ENCODE data around the gene NPTX1.
A peak's percentile ranks its signal among the peaks of the same experiment; 100 is the strongest.

The NPTX1 gene

DNA sequence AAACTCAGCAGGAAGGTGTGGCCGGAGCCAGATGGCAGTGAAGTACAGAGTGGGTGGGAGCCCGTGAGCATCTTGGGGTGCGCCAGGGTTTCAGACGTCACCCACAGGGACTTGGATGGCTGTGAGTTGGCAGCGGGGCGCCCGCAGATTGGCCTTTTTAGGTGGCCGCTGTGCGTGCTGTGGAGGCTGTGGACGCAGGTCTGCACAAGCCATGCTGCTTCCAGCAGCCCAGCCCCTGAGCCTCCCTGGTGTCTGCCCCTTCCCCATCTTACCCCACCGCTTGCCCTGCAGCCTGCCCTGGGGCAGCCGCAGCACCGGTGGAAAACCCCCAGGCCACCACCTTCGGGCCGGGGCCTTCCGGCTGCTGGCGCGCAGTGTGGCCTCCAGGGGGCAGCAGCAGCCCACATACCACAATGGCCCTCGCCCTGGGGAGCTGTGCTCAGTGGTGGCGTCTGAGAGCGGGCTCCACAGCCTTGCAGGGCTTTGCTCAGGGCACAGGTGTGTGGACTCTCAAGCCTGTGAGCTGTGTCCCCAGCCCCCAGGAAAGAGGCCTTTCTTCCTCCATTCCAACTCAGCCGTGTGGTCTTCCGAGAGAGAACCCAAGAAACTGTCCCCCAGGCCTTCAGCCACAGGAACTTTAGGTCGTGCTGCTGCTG is 49.6 kb downstream of the NPTX1 start:
- DNase-seq (ENCODE audit: low read depth), result peak; percentile 79

DNA sequence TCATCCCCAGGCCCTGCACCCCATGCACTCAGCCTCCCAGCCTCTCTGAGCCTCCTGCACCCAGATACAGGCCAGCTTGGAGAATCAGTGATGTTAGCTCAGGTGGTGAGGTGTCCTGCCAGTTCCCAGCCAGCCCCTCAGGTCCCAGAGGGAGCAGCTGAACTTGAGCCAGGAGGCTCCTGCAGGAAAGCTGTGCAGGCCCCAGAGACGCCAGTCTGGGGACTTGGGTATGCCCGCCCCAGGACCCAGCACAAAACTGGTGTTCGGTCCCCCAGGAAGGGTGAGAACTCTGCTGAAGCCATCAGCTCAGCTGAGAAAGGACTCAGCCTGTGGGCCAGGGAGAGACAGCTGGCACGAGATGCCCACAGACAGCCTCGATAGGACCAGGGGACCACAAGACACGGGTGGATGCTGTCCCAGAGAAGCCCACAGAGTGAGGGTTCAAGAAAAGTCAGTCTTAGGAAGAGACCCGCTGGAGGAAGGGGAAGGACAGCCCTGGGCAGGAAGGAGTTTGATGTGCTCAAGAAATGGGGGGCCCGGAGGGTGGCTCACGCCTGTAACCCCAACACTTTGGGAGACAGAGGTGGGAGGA is 50.5 kb downstream of the NPTX1 start:
- DNase-seq (ENCODE audit: low read depth), result no peak

DNA sequence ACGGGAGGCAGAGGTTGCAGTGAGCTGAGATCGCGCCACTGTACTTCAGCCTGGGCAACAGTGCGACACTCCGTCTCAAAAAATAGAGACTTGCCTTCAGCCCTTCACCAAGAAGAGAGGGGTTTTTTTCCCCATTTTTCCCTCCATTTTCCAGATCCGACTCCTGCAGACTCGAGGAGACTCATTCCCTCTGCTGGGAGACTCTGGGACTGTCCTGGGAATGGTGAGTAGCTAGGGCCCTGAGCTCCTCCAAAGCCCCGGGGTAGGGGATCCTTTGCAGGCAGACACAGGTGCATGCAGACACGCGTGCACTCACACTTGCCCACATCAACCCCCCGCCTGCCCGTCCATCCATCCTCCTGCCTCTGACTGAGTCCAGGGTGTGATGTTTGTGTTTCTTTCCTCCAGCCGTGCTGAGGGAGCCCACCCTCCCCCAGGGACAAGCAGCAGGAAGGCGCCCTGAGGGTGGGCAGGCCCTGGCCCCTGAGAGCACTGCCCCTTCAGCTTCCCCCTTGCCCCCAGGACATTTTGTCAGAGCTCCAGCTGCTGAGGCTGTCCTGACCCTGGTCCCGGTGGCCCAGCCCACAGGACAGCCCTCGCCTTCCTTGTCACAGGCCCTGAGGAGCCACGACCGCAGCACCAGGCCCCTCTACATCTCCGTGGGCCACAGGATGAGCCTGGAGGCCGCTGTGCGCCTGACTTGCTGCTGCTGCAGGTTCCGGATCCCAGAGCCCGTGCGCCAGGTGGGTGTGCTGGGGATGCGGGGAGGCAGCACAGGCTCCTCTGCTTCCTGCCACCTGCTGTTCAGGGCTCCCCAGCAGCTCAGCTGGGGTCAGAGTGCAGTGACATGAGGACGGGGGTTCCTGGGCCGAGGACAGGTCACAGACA is 51.3 kb downstream of the NPTX1 start:
- peak; percentile 41 for DNase-seq (ENCODE audit: low read depth)

DNA sequence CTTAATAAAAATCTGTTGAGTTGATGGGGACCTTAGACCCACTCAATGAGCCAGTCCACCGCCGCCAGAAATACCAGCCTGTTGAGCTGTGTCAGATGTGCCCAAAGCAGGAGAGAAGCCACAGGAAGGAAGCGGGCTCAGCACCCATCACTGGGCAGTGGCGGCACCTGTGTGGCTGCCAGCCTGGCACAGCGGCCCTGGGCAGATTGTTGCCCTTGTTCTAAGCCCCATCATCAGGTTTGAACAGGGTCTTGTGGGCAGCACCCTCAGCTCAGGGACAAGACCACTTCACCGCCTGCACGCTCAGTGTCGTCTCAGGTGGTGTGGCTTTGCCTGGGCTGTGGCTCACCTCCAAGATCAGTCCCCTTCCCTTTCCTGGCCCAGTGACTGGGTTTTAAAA is 52.1 kb downstream of the NPTX1 start:
- no peak for DNase-seq (ENCODE audit: low read depth)

DNA sequence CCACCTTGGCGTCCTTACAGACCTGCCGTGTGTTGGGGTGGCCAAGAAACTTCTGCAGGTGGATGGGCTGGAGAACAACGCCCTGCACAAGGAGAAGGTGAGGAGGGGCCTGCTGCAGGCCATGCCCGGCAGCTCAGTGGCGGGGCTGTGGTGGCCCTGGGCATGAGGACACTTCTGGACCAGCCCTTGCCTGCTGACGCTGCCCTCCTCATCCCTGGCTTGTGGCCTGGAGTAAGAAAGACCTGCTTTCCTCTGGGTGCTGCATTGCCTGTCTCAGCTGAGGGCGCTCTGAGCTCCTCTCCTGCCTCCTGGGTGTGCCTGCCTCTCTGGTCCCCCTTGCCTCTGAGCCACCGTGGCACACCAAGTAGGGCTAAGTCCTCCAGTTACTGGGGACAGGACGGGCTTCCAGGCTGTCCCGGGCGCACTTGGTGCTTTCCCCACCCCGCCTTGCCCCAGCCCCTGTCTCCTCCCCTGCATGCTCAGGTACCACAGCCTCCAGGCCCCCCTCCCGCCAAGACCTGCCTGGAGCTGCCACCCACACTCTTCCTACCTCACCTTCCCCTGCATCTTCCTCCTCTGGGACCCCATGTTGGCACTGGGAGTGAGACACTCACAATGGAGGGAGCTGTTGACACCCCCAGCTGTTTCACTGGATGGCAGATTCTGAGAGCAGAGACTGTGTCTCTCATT is 52.7 kb downstream of the NPTX1 start:
- DNase-seq (ENCODE audit: low read depth), result no peak

DNA sequence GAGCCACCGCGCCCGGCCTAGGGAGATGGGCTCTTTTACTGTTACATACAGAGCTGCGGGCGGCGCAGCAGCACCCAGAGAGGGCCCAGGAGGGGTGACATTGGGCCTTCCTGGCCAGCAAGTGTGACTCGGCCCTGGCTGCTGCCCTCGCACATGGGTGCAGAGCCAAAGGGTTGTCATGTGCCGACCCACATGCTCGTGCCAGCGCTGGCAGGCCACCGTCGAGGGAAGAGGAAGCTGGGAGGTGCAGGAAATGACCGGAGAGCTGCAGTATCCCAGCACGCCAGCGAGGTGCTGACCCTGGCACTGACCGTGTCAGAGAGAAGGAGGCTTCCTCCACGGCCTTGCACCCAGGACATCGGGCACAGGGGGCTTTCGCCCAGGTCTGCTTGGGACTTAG is 53.4 kb downstream of the NPTX1 start:
- DNase-seq (ENCODE audit: low read depth), result no peak

DNA sequence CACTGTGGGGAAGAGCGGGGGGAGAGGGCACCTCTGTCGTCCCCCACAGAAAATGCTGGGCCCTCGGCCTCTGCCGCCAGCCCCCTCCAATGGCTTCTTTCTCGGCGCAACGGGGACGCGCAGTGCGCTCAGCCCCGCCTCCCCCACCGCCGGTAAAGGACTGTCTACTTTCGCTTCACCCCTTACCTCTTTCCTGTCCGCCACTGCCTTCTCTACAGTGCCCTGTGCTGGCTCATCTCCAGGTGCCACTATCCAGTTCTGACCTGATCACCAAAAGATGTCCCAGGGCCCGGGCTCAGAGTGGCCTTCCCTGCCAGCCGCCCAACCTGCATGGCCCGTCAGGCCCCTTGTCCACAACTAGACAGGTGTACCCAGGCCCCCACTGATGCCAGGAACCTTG is 54.1 kb downstream of the NPTX1 start:
- DNase-seq (ENCODE audit: low read depth), result no peak

DNA sequence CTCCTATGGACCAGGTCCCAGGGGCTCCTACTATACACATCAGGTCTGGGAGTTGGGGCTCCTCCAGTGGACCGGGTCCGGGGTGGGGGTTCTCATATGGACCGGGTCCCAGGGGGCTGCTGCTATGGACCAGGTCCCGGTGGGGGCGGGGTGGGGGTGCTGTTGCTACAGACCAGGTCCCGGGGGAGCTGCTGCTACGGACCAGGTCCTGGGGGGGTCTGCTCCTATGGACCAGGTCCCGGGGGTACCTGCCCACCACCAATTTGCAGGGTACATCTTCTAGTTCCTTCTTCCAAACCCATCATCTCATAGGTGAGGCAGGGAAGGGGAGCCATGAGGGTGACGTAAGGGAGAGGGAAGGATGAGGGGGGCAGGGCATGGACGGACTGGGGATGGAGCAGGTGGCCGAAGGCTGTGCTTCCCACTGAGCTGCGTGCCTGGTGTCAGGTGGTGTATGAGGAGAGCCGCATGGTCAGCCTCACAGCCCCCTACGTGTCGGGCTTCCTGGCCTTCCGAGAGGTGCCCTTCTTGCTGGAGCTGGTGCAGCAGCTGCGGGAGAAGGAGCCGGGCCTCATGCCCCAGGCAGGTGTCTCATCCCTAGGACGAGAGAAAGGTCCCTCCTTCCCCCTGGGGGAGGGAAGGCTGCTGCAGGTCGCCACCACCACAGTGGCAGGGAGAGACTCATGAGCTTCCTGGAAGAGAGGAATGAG is 54.9 kb downstream of the NPTX1 start:
- no peak for DNase-seq (ENCODE audit: low read depth)

DNA sequence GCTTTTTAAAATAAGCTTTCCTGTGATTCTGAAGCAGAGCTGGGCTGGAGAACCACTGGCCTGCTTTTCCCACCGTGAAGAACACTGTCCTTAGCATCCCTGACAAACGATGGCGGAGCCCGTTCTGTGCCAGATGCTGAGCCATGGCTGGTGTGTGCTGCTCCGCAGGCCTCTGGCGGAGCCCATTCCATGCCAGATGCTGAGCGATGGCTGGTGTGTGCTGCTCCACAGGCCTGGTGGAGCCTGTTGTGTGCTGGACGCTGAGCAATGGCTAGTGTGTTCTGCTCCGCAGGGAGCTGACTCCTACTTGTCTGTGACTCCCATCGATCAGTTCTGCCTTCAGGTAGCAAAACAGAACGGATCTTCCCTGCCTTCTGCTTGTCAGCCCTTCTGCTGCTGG is 57.2 kb downstream of the NPTX1 start:
- no peak for DNase-seq (ENCODE audit: low read depth)

DNA sequence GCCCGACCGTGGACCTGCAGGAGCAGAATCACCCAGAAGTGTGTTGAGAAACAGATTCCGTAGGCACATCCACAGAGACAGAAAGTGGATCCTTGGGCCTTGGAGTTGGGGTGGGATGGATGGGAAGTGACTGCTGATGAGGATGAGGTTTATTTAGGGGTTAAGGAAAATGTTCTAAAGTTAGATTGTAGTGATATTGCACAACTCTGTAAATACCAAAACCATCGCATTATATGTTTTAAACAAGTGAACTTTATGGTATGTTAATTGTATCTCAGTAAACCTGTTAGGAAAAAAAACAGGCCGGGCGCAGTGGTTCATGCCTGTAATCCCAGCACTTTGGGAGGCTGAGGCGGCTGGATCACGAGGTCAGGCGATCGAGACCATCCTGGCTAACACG is 57.8 kb downstream of the NPTX1 start:
- no peak for DNase-seq (ENCODE audit: low read depth)
